NCI-H2196 (cell line): ENCODE data around the gene FAM47B.

Source experiments
- DNase-seq: peaks from one replicate; lab custom pipeline; 2025; ENCODE audit not compliant: unreplicated experiment; lab: John Stamatoyannopoulos, UW

The FAM47B gene

DNA sequence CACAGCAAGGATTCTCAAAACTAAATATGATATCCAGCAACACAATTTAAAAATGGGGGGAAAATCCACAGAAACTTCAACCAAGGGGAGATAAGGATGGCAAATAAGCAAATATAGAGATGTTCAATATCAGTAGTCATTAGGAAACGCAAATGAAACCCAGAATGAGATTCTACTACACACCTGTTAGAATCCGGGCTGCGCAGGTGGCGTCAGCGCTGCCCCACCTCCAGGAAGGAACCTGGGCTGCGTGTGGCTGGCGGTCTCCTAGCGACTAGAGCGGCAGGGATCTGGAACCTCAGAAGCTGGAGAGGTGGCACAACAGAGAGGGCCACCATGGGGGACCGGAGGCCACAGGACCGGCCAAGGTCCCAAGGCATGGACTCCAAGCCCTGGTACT, at the start of gene FAM47B:
FAM47B (plus strand) TSS at position 301 of the 400 bp plus-strand sequence; CDS start at position 337, 36 bp downstream.
- DNase-seq, result no peak

- no peak for DNase-seq
Observed at GRCh38 chrX:34893741-34894140, 48.9 kb upstream of the FAM47B start.

GRCh38 chrX:34900691-34901090, 41.9 kb upstream of the FAM47B start:
- DNase-seq, result no peak

- no peak for DNase-seq
Observed at GRCh38 chrX:34901761-34902160, 40.8 kb upstream of the FAM47B start.

DNA sequence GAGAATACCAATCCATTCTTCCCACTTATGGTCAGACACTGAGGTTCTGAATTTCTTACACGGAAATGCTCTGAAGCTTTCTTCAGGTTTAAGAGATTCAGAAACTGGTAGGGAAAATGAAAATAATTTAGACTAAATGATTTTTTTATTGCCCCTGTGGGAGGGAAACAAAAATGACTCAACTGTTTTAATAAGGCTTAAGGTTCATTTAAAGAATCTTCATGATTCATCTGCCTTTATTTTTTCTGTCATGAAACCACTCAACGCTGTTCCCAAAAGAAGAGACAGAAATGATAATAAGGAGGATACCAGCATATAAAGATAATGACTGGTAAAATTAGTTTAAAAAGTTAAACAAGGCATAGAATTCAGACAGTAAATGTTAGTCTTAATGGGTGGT, 39.3 kb upstream of the FAM47B start:
- no peak for DNase-seq

GRCh38 chrX:34909151-34909550, 33.4 kb upstream of the FAM47B start:
- DNase-seq, result no peak

GRCh38 chrX:34915463-34916225, 27.0 kb upstream of the FAM47B start:
- no peak for DNase-seq

DNA sequence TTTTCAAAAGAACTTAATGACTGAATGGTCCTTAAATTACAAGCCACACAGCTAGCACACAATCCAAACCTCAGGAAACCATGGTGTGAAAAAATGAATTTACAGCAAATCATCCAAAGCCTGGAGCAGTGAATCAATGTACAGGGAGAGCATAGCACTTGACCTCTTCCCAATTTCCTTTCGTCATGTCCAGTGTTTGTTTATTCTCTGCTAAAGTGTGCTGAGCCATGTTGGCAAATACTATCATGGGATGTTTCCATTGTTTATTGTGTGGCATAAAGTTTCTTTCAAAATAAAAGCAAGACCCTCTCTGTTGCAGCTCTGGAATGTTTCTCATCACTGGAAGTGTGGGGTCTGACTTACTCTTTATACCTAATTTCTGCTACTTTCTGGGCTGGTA, 25.4 kb upstream of the FAM47B start:
- DNase-seq, result no peak

DNA sequence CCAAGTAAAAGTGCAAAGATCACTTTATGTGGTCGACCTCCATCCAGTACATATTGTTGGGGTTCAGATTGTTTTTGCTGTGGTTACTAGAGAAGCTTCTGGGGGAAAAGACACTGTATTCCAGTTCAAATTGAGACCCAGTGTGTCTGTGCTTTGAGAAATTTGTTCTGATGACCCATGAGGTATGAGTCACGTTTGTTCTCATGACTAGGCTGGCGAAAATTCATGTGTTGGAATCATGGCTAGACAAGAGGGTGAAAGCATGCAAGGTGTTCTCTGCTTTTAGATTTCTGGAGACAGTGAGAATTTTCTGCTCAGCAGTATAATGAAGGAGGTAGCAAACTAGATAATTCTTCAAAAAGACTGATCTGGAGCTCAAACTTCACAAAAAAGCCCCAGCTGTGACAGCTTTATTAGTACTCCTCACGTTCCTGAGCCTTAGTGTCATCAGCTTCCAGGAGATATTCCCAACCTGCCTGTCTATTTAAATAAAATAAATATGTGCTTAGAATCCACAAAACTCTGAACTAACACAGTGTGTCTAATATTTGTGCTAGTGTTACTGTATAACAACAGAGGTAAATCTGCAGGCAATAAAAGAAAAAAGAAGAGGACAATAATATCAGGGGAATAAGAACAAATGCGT, 24.4 kb upstream of the FAM47B start:
- DNase-seq, result no peak

GRCh38 chrX:34918856-34919255, 23.7 kb upstream of the FAM47B start:
- DNase-seq, result no peak

GRCh38 chrX:34927866-34928265, 14.7 kb upstream of the FAM47B start:
- no peak for DNase-seq

DNA sequence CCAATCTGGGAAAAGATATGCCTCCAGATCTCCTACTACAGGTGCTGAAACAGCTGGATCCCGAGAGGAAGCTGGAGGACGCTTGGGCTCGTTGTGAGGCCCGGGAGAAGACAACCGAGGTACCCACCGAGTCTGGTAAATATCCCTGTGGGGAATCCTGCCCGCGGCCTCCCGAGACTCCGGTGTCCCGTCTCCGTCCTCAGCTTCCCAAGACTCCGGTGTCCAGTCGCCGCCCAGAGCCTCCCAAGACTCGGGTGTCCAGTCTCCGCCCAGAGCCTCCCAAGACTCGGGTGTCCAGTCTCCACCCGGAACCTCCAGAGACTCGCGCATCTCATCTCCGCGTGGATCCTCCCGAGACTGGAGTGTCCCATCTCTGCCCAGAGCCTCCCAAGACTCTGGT, 639 bp downstream of the FAM47B start:
- no peak for DNase-seq

DNA sequence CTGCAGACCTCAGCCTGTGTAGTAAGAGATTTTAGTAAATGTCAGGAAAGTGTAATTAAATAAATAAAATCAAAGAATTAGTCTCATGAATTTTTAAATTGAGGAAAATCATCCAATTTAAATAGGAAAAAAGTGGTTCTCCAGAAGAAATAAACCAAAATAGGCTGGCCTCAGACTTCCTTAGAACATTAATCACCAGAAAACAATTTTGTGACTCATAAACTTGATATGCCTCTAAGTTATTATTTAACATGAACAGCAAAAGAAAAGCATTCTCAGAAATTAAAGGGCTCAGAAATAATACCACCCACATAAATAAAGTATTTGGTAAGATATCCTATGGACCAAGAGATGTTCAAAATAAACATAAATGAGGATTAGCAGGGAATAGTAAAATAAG, 14.3 kb downstream of the FAM47B start:
- DNase-seq, result no peak

GRCh38 chrX:34961662-34962061, 19.1 kb downstream of the FAM47B start:
- DNase-seq, result no peak

GRCh38 chrX:34972206-34972605, 29.6 kb downstream of the FAM47B start:
- no peak for DNase-seq

GRCh38 chrX:34978171-34978570, 35.6 kb downstream of the FAM47B start:
- DNase-seq, result no peak

DNA sequence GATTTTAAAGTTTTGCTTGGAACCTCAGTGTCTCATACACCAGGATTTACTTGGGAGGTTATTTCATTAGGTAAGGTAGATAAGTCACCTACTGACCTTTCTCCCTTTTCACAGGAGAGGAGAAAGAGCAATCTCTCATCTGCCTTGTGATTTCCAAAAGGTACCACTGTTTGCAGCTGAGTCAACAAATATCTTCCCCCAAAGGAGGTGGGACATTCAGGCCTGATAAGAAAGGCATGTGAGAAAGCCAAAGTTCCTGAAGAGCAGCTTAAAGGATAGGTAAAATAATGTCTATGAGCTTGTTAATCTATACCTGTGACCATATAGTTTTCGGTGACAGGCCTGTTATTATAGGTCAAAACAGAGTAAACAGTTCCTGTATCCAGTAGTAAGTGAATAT, 45.0 kb downstream of the FAM47B start:
- no peak for DNase-seq
